Endothelial cell of umbilical vein (primary cell): ENCODE results near the gene SETD3. TPM values are rescaled to one million over a fixed set of nuclear protein-coding genes. Genes with fewer than 3 reads are reported as not detected.

Experiments used
- BruUV-seq: library from RNA; stranded (reverse); fragments of 400-500 nt; replicated peaks from 2 replicates; lab custom pipeline; 2021; lab: Mats Ljungman, UMichigan
- CTCF ChIA-PET: fragments of 300-600, 350-600 bp; sonication (Branson Sonifier 250); formaldehyde crosslinking; loops from one replicate; lab custom pipeline; 2021; ENCODE audit warnings: antibody characterized with exemption, inconsistent platforms; lab: Charles Lee
- POLR2A ChIA-PET: fragments of 300-600, 350-600 bp; sonication (Branson Sonifier 250); formaldehyde crosslinking; loops from one replicate; lab custom pipeline; 2021; ENCODE audit warnings: antibody characterized with exemption, inconsistent platforms; lab: Charles Lee
- DNase-seq: peaks from one replicate; pipeline ENCODE4 v3.0.0-alpha.2; 2011; ENCODE audit warnings: low read depth, low spot score
- FAIRE-seq: peaks from 2 replicates; lab custom pipeline; 2011; peaks lifted over from hg19 to GRCh38; lab: Jason Lieb, UNC
- H2AFZ ChIP-seq: 2 replicates; pipeline ENCODE4 v1.6.0; 2012; ENCODE audit warnings: low read depth, low read length, control low read depth, inconsistent platforms
- H3K27ac ChIP-seq: 2 replicates; pipeline ENCODE4 v1.5.1; 2011; ENCODE audit warnings: low read depth, mild to moderate bottlenecking, control low read depth, low read length, moderate library complexity; ENCODE audit not compliant: insufficient read depth
- H3K27me3 ChIP-seq, 2 experiments: 2 replicates each; pipeline versions ENCODE4 v1.6.0 to v1.6.1; 2011; ENCODE audit warnings: low read length in 2 of 2, mixed read lengths in 1 of 2; ENCODE audit not compliant: control insufficient read depth in 2 of 2, insufficient read depth in 2 of 2
- H3K36me3 ChIP-seq, 2 experiments: 2 replicates in 1 of 2; 3 replicates in 1 of 2; pipeline ENCODE4 v1.5.1; 2011; ENCODE audit warnings: low read length in 2 of 2, mild to moderate bottlenecking in 1 of 2, moderate library complexity in 1 of 2; ENCODE audit not compliant: control insufficient read depth in 2 of 2, insufficient read depth in 2 of 2; ENCODE audit errors: extremely low read depth in 1 of 2
- H3K4me1 ChIP-seq: 3 replicates; pipeline ENCODE4 v1.5.1; 2011; ENCODE audit warnings: mild to moderate bottlenecking, low read length; ENCODE audit not compliant: control insufficient read depth, insufficient read depth; ENCODE audit errors: extremely low read depth
- H3K4me2 ChIP-seq: 2 replicates; pipeline ENCODE4 v1.6.1; 2011; ENCODE audit warnings: low read length, control low read depth, mixed read lengths; ENCODE audit not compliant: insufficient read depth
- H3K4me3 ChIP-seq, 3 experiments: fragments of 200-600 bp in 1 of 3; sonication (generic), shearing (Covaris generic) in 1 of 3; replicated peaks in 1 of 3; 2 replicates each; pipeline ENCODE4 v1.5.1; 2011 to 2016; ENCODE audit warnings: control low read depth in 3 of 3, low read length in 3 of 3, mild to moderate bottlenecking in 2 of 3, inconsistent platforms in 1 of 3, low read depth in 1 of 3, moderate library complexity in 1 of 3; ENCODE audit not compliant: insufficient read depth in 1 of 3
- H3K79me2 ChIP-seq: 2 replicates; pipeline ENCODE4 v1.6.0; 2012; ENCODE audit warnings: low read length, inconsistent platforms; ENCODE audit not compliant: control insufficient read depth, insufficient read depth
- H3K9ac ChIP-seq: replicated peaks from 2 replicates; pipeline ENCODE3; 2011; ENCODE audit warnings: low read length, control low read depth; ENCODE audit not compliant: insufficient read depth; ENCODE audit errors: extremely low read depth
- H3K9me1 ChIP-seq: replicated peaks from 3 replicates; pipeline ENCODE4 v1.6.0; 2011; ENCODE audit warnings: mild to moderate bottlenecking, low read length; ENCODE audit not compliant: control insufficient read depth, insufficient read depth; ENCODE audit errors: extremely low read depth
- H3K9me3 ChIP-seq: replicated peaks from 2 replicates; pipeline ENCODE4 v1.5.1; 2012; ENCODE audit warnings: low read length, inconsistent platforms; ENCODE audit not compliant: control insufficient read depth, insufficient read depth
- H4K20me1 ChIP-seq: replicated peaks from 2 replicates; pipeline ENCODE3; 2011; ENCODE audit warnings: mild to moderate bottlenecking, low read length; ENCODE audit not compliant: control insufficient read depth, insufficient read depth; ENCODE audit errors: extremely low read depth
- EZH2 ChIP-seq: IDR thresholded peaks from 2 replicates; pipeline ENCODE4 v1.6.1; 2012; ENCODE audit warnings: borderline replicate concordance, low read depth, mild to moderate bottlenecking, moderate library complexity, low read length, inconsistent platforms; ENCODE audit not compliant: severe bottlenecking
- FOS ChIP-seq: IDR thresholded peaks from 2 replicates; pipeline ENCODE4 v1.6.1; 2011; ENCODE audit warnings: mild to moderate bottlenecking, low read length, moderate library complexity, borderline replicate concordance; ENCODE audit not compliant: insufficient read depth
- GATA2 ChIP-seq: IDR thresholded peaks from 2 replicates; pipeline ENCODE4 v1.7.0; 2011; ENCODE audit warnings: low read depth, mild to moderate bottlenecking, moderate library complexity, mixed read lengths, low read length; ENCODE audit not compliant: insufficient read length, insufficient read depth
- JUN ChIP-seq: IDR thresholded peaks from 2 replicates; pipeline ENCODE4 v1.6.1; 2011; ENCODE audit warnings: borderline replicate concordance, low read depth; ENCODE audit not compliant: insufficient read length, insufficient read depth
- MYC ChIP-seq: IDR thresholded peaks from one replicate; pipeline ENCODE4 v1.6.1; 2011; ENCODE audit warnings: mild to moderate bottlenecking, low read depth, low read length
- POLR2A ChIP-seq: IDR thresholded peaks from 2 replicates; pipeline ENCODE4 v1.6.1; 2012; ENCODE audit warnings: low read depth, mild to moderate bottlenecking, control low read depth, low read length
- POLR2AphosphoS5 ChIP-seq: IDR thresholded peaks from 2 replicates; pipeline ENCODE4 v1.6.1; 2012; ENCODE audit warnings: low read depth, mild to moderate bottlenecking, control low read depth, low read length, moderate library complexity; ENCODE audit not compliant: insufficient read depth
- dilution Hi-C: fragments of 300-500 bp; cut with MboI; formaldehyde crosslinking; loops from one replicate; pipeline ENCODE4 v1.15.0; 2019; ENCODE audit warnings: low sequenced_read_pairs; ENCODE audit not compliant: extremely low pct_ligation_motif_present
- intact Hi-C: fragments of 100-400 bp; cut with micrococcal nuclease; formaldehyde crosslinking; loops from one replicate; pipeline ENCODE4 v1.10.0; 2022
- polyA plus RNA-seq, 4 experiments: library from polyadenylated mRNA; depleted of rRNA in 3 of 4; stranded (reverse) in 3 of 4; unstranded in 1 of 4; fragments of >200 nt; gene quantifications; 2 replicates each; pipeline versions ENCODE4 v1.2.1 to v1.2.3, GENCODE V29; 2011 to 2012; ENCODE audit warnings: missing spikeins in 1 of 4
- total RNA-seq: library from RNA; stranded (reverse); gene quantifications from 2 replicates; pipeline ENCODE4 v1.2.3, GENCODE V29; 2021
- TF ChIP-seq, protein P1 (sequence below), 2 donors: IDR thresholded peaks; 1 replicate in 1 of 2; 2 replicates in 1 of 2; pipeline ENCODE4 v1.5.1; 2011; ENCODE audit warnings: low read length in 2 of 2, mild to moderate bottlenecking in 2 of 2, moderate library complexity in 2 of 2, control low read depth in 1 of 2, inconsistent platforms in 1 of 2, low read depth in 1 of 2; ENCODE audit not compliant: insufficient read depth in 1 of 2; ENCODE audit errors: extremely low read depth in 1 of 2
- TF ChIP-seq, protein P2 (sequence below): IDR thresholded peaks from 2 replicates; pipeline ENCODE4 v1.6.1; 2011; ENCODE audit not compliant: insufficient read depth, insufficient read length

Gene SETD3
- total and polyA plus RNA-seq, 2 donors (not counting 3 experiments of a cell fraction or from before 2014, with no cell fraction given) = 18.1 to 53.1 TPM

DNA sequence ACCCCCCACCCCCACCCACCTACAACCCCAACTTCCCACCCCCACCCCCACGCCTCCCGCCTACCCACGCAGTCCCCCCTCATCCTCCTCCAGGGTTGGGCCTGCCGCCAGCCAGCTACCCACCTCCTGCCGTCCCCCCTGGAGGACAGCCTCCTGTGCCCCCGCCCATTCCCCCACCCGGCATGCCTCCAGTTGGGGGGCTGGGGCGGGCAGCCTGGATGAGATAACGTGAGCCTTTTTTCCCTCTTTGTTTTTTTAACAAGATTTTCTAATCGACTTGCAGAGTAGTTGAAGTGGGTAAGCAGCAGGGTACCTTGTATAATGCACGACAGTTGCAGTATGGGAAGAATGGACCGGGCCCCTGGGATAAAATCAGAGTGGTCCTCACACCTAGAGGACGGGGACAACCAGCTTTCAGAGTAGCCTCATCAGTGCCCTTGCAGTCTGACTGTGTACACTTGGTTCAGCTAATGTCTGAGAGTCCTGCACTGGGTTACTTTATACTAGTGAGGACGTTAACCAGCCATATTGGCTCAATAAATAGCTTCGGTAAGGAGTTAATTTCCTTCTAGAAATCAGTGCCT is 30.0 kb upstream of the SETD3 start:
- Histone ChIP-seq H3K27me3 (no peaks in the 10 kb centered on the region), H3K4me1 (peaks cover 10% of the 10 kb centered on the region), H3K9ac (no peak overlapping the region), H3K27ac (no peak overlapping the region), H3K79me2 (no peaks in the 10 kb centered on the region), H4K20me1 (no peaks in the 10 kb centered on the region), H3K9me3 (no peaks in the 10 kb centered on the region), H2AFZ (no peak overlapping the region), H3K36me3 (peaks cover 8 to 40% of the 10 kb centered on the region in 2 experiments), H3K9me1 (no peaks in the 10 kb centered on the region), H3K4me3 (no peak overlapping the region), H3K4me2 (no peak overlapping the region)
- dilution Hi-C loops (no loop called here), intact Hi-C loops (no loop called here)
- TF ChIP-seq FOS = no peak
- no peak for TF ChIP-seq MYC
- TF ChIP-seq JUN = no peak
- TF ChIP-seq EZH2 = no peak
- TF ChIP-seq, protein P1, sequence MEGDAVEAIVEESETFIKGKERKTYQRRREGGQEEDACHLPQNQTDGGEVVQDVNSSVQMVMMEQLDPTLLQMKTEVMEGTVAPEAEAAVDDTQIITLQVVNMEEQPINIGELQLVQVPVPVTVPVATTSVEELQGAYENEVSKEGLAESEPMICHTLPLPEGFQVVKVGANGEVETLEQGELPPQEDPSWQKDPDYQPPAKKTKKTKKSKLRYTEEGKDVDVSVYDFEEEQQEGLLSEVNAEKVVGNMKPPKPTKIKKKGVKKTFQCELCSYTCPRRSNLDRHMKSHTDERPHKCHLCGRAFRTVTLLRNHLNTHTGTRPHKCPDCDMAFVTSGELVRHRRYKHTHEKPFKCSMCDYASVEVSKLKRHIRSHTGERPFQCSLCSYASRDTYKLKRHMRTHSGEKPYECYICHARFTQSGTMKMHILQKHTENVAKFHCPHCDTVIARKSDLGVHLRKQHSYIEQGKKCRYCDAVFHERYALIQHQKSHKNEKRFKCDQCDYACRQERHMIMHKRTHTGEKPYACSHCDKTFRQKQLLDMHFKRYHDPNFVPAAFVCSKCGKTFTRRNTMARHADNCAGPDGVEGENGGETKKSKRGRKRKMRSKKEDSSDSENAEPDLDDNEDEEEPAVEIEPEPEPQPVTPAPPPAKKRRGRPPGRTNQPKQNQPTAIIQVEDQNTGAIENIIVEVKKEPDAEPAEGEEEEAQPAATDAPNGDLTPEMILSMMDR (IDR thresholded peaks at IDR 0.05; ENCODE audit: extremely low read depth in 1 of 2, insufficient read depth in 1 of 2, low read depth in 1 of 2, low read length in 2 of 2) = no peak
- TF ChIP-seq POLR2AphosphoS5 = no peak
- TF ChIP-seq GATA2 = no peak
- no peak for TF ChIP-seq POLR2A
- TF ChIP-seq, protein P2, sequence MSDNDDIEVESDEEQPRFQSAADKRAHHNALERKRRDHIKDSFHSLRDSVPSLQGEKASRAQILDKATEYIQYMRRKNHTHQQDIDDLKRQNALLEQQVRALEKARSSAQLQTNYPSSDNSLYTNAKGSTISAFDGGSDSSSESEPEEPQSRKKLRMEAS = no peak
- CTCF ChIA-PET = interaction anchor here (1.2 to 1.7 kb wide), 2 partner anchors 93 to 117 kb away, joined by 3 to 4 read pairs; partner anchors contain the start of gene CCDC85C
- POLR2A ChIA-PET = no interaction called here
- TSS peak; percentile 96 for BruUV-seq
- DNase-seq = no peak
- FAIRE-seq = no peak
